Activated T-helper 9 cell treated with anti-CD3 and anti-CD28 coated beads, Interleukin-2, amount 50 U/mL, for 16 hours (primary cell): ENCODE results near the gene TRAF3IP1.
"Not testable (repeated sequence)": the region's sequence is repeated elsewhere in the genome, so short reads cannot be mapped to it uniquely, and the experiment has no call there.

ENCODE experiments used
- DNase-seq: peaks from one replicate; pipeline ENCODE4 v3.0.0-alpha.2; 2020; ENCODE audit warnings: low read depth

The TRAF3IP1 gene

GRCh38 chr2:238427435-238428162 lies 107.3 kb downstream of the TRAF3IP1 start:
- DNase-seq = no peak

GRCh38 chr2:238428866-238429265 lies 108.5 kb downstream of the TRAF3IP1 start:
- no peak for DNase-seq

GRCh38 chr2:238430781-238431180 lies 110.5 kb downstream of the TRAF3IP1 start:
- no peak for DNase-seq

GRCh38 chr2:238431456-238431855 lies 111.1 kb downstream of the TRAF3IP1 start:
- no peak for DNase-seq

GRCh38 chr2:238433300-238433915 lies 113.1 kb downstream of the TRAF3IP1 start:
- no peak for DNase-seq

- no peak for DNase-seq
Measured at GRCh38 chr2:238433941-238434845, 113.9 kb downstream of the TRAF3IP1 start.

- DNase-seq = no peak
Measured at GRCh38 chr2:238434846-238435751, 114.8 kb downstream of the TRAF3IP1 start.

GRCh38 chr2:238435752-238436096 lies 115.4 kb downstream of the TRAF3IP1 start:
- no peak for DNase-seq

- DNase-seq = peak; percentile 59
Measured at GRCh38 chr2:238438856-238439849, 118.8 kb downstream of the TRAF3IP1 start.

- DNase-seq = no peak
Measured at GRCh38 chr2:238439917-238440316, 119.6 kb downstream of the TRAF3IP1 start.

- DNase-seq = no peak
Measured at GRCh38 chr2:238440331-238440730, 120.0 kb downstream of the TRAF3IP1 start.

GRCh38 chr2:238440767-238441166 lies 120.4 kb downstream of the TRAF3IP1 start:
- no peak for DNase-seq

- no peak for DNase-seq
Measured at GRCh38 chr2:238441262-238442114, 121.2 kb downstream of the TRAF3IP1 start.

- DNase-seq = not testable (repeated sequence)
Measured at GRCh38 chr2:238442257-238442656, 121.9 kb downstream of the TRAF3IP1 start.

GRCh38 chr2:238444242-238444641 lies 123.9 kb downstream of the TRAF3IP1 start:
- DNase-seq = no peak

GRCh38 chr2:238445409-238446190 lies 125.3 kb downstream of the TRAF3IP1 start:
- DNase-seq = no peak

GRCh38 chr2:238446371-238446770 lies 126.1 kb downstream of the TRAF3IP1 start:
- no peak for DNase-seq

GRCh38 chr2:238448031-238448955 lies 128.0 kb downstream of the TRAF3IP1 start:
- DNase-seq = no peak
